ENCODE data around the gene BSX.
A peak's percentile ranks its signal among the peaks of the same experiment; 100 is the strongest.

BSX gene

DNA sequence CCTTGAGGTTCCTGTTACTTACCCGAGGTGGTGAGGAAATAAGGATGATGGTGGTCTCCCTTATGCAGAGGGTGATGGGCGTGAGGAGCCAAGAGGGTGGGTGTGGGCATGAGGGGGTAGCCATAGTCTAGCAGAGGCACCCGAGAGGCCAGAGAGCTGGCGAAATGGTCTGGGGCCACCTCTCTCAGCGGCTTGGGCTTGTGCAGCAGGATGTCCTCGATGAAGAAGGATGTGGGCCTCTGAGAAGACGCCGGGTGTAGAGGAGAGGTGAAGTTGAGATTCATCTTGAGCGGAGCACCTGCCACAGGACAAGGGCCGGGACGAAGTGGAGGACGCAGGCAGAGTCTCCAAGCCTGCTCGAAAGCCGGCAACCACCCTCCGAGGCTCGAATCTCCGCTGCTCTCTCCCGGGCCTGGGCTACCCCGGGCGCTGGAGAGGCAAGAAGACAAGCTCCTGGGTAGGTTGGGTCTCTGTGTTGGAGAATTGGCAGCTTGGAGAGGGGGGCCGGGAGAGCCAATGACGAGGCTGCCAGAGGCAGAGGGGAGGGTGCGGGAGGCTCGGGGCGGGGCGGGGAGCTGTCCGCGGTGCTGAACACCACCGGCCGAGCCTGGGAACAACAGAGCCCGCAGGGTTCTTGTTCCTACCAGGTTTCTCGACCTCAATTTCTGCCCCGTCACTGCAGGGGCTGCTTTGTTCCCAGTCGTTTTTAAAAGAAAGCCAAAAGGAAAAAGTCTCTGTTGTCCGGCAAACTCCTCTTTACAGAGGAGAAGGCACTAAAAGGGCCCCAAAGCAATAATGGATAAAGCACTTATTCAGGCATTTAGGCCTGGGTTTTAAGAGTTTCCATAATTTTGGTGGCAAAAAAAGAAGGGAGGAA, at the start of gene BSX:
Gene BSX, minus strand, starts transcription at position 447 of the 877 bp plus-strand sequence. Its CDS starts 163 bp downstream, at position 284.
- no peak for TF ChIP-seq GATA1 (IDR thresholded peaks at IDR 0.05; ENCODE audit: low read depth, low read length)
- TF ChIP-seq POLR2A (IDR thresholded peaks at IDR 0.05; ENCODE audit: low read length): no peak
- DNase-seq: peak; percentile 45

- no peak for DNase-seq
- TF ChIP-seq POLR2A (IDR thresholded peaks at IDR 0.05; ENCODE audit: low read length) (no peak), GATA1 (IDR thresholded peaks at IDR 0.05; ENCODE audit: low read depth, low read length) (no peak)
Observed at GRCh38 chr11:123030517-123030916, 48.9 kb upstream of the BSX start.

DNA sequence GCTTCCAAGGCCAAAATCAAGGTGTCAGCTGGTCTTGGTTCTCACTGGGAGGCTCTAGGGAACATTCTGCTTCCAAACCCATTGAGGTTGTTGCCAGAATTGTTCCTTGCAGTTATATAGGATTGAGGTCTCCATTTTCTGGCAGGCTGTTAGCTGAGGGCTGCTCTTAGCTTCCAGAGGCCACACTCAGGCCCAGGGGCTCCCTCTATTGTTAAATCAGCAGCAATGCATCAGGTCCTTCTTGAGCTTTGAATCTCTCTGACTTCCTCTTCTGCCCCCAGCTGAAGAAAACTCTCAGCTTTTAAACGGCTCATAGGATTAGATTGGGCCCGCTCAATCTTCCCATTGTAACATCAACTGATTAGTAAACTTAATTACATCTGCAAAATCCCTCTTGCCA, 39.3 kb upstream of the BSX start:
- TF ChIP-seq GATA1 (IDR thresholded peaks at IDR 0.05; ENCODE audit: low read depth, low read length) (no peak), POLR2A (IDR thresholded peaks at IDR 0.05; ENCODE audit: low read length) (no peak)
- peak; percentile 9 to 14 for DNase-seq

GRCh38 chr11:123018702-123019101, 37.1 kb upstream of the BSX start:
- TF ChIP-seq GATA1 (IDR thresholded peaks at IDR 0.05; ENCODE audit: low read depth, low read length) (no peak), POLR2A (IDR thresholded peaks at IDR 0.05; ENCODE audit: low read length) (no peak)

DNA sequence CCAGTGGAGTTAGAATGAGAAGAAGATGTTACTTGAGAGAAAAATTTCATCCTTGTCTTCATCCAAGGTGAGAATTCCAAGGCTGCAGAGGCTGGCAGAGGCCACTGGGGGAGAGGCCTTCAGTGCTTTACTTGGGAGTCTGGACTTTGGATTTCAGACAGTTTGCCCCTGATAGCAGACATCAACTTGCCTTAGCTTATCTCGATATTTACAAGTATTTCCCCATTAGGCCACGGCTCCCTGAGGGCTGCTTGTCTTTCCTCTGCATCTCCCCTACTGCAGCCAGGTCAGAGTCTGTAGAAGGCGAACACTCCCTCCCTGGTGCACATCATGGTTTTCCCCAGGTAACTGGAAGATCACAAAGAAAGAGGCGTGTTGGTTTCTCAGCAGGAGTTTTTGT, 29.9 kb upstream of the BSX start:
- no peak for DNase-seq
- TF ChIP-seq GATA1 (IDR thresholded peaks at IDR 0.05; ENCODE audit: low read depth, low read length): no peak
- no peak for TF ChIP-seq POLR2A (IDR thresholded peaks at IDR 0.05; ENCODE audit: low read length)

More at GRCh38 chr11:123018702-123019101, 37.1 kb upstream of the BSX start:
- DNase-seq: no peak

DNA sequence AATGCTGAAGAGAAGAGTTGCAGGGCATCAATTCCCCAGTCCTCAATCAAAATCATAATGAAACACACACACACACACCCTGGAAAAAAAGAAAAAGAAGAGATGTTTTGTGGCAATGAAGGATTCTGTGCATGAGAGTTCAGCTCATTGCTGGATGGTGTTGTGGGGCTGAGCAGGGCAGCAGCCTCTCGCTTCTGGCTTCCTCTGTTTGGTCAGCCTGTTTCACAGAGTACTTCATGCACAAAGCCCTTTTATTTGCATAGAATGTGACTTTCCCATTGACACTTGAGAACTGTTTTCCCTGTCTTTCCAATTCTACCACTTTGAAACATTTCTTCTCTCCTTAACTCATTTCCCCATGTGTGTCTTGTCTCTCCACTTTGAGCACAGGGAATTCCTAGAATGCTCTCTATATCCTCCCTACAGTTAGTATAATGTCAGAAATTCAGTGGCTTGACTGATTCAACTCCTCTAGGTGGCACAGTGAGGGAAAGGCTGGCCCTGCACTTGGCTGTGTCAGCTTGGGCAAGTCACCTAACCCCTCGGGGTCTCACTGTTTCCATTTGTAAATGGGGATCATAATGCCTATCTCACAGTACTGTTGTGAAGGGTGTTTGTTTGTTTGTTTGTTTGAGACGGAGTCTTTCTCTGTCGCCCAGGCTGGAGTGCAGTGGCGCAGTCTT, 25.4 kb upstream of the BSX start:
- TF ChIP-seq POLR2A (IDR thresholded peaks at IDR 0.05; ENCODE audit: low read length) (no peak), GATA1 (IDR thresholded peaks at IDR 0.05; ENCODE audit: low read depth, low read length) (no peak)
- DNase-seq: no peak

GRCh38 chr11:123000721-123001120, 19.1 kb upstream of the BSX start:
- no peak for DNase-seq
- no peak for TF ChIP-seq POLR2A (IDR thresholded peaks at IDR 0.05; ENCODE audit: low read length)
- no peak for TF ChIP-seq GATA1 (IDR thresholded peaks at IDR 0.05; ENCODE audit: low read depth, low read length)

DNA sequence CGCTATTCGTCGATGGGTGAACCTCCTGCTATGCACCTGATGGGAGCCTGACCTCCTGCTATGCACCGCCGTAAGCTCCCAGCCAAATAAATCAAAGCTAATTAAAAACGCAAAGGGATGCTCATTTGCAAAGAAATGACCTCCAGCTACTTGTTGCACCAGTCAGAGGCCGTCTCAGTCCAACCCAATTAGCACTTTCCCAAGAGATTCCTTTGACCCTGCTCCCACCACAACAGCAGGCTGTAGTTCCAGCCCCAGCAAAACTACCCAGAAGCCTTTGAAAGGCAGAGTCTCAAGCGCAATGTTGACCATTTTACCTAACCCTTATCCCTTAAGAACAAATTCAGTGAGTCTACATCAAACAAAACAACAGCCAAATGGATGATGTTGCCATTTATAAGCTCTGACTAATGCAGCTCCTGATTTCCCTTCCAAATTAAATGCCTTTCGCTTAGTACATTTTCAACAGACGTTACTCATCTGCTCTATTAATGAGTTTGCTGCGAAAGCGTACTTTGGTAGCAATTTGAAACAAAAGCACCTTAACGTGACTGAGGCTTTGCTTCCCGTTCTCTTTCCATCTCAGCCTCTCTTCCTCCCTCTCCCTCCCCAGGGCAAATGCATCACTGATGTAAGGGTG, 17.2 kb upstream of the BSX start:
- TF ChIP-seq POLR2A (IDR thresholded peaks at IDR 0.05; ENCODE audit: low read length): no peak
- TF ChIP-seq GATA1 (IDR thresholded peaks at IDR 0.05; ENCODE audit: low read depth, low read length): no peak
- no peak for DNase-seq

GRCh38 chr11:122995526-122995925, 13.9 kb upstream of the BSX start:
- DNase-seq: no peak
- TF ChIP-seq POLR2A (IDR thresholded peaks at IDR 0.05; ENCODE audit: low read length) (no peak), GATA1 (IDR thresholded peaks at IDR 0.05; ENCODE audit: low read depth, low read length) (no peak)

GRCh38 chr11:122984186-122985011, 2.8 kb upstream of the BSX start:
- TF ChIP-seq POLR2A (IDR thresholded peaks at IDR 0.05; ENCODE audit: low read length): no peak
- TF ChIP-seq GATA1 (IDR thresholded peaks at IDR 0.05; ENCODE audit: low read depth, low read length): no peak
- DNase-seq: no peak

DNA sequence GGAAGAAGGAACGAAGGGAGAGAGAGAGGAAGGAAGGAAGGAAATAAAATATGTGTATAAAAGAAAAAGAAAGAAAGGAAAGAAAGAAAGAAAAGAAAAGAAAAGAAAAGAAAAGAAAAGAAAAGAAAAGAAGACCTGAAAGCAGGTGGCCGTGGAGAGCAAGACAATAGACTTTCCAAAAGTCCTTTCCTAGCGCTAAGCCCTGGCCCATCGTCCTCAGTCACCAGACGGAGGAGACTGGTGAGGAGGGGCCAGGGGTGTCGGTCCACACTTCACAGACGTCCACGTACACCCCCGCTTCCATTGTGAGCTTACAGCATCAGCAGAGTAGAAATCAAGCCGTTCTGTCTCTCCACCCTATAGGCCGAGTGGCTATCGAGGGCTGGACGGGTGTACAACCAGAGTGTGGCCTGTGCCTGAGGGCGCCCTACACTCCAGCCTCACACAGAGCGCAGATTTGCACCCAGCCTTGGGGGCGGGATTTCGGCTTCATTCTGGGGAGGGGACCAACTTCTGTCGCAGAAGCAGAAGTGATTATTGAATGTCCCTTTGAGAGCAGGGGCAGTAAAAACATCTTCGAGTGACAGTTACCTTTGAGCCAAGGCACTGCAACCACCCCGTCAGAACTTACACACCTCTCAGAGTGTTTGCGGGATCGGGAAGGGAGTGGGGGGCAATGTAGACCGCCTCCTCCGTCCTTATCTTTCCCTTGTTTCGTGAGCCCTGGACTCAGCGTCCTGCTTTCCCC, 2.0 kb upstream of the BSX start:
- TF ChIP-seq GATA1 (IDR thresholded peaks at IDR 0.05; ENCODE audit: low read depth, low read length): no peak
- no peak for TF ChIP-seq POLR2A (IDR thresholded peaks at IDR 0.05; ENCODE audit: low read length)

GRCh38 chr11:122979815-122980595, 1.6 kb downstream of the BSX start:
- TF ChIP-seq POLR2A (IDR thresholded peaks at IDR 0.05; ENCODE audit: low read length): no peak
- TF ChIP-seq GATA1 (IDR thresholded peaks at IDR 0.05; ENCODE audit: low read depth, low read length): no peak
- DNase-seq: no peak

More for the DNA sequence above, 2.0 kb upstream of the BSX start:
- DNase-seq: no peak

All from erythroblast (primary cell).